Measurements from ENCODE around the gene SYPL1.

SYPL1 gene

DNA sequence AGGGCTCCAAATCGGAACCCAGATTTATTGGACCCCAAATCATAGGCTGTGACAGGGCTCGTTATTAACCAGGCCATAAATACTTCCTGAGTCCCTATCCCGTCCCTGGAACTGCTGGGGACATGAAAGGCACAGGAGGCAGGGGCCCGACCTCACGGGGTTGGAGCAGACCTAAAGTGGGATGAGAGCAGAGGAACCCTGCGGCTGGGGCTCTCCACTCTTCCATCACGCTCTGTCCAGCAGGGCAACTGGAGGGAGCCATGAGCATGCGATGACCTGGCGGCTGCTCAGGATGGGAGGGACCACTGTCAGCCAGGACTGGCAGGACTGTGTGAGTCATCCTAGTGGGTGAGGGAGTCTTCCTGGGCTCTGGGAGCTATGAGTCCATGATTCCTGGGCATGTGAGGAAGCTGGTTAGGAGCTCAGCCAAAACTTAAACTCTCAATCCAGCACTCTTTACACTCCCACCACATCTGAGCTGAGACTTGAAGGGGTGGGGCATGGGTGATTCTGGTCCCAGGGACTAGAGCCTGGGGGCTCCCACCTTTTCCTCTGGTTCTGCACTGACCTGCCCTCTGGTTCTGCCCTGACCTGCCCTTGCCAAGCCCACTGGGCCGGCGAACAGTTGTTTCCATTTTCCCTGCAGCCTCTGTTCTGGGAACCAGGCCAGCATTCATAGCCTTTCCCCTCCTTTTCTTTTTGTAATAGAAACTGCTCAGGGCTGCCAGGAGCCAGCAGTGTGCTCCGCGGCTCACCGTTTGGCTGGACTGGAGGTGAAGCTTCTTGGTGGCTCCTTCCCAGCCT, 47.1 kb downstream of the SYPL1 start:
- peak; percentile 84 for DNase-seq

DNA sequence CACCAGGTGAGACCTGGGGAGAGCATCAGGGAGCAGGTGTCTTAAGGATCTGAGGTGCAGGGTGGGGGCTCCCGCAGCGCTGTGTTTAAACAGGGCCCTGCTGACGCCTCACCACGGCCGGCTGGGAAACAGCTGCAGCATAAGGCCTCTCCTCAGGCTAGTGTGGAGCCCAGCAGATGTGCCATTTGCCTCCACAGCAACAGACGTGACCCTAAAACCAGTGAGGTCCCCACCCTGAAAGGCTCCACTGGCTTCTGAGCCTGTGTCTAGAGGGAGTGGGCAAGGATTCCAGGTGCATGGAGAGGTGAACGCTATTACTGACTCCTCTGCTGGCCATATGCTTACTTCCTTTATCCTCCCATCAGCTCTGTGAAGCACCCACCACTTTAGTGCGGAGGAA, 47.8 kb downstream of the SYPL1 start:
- DNase-seq = no peak

DNA sequence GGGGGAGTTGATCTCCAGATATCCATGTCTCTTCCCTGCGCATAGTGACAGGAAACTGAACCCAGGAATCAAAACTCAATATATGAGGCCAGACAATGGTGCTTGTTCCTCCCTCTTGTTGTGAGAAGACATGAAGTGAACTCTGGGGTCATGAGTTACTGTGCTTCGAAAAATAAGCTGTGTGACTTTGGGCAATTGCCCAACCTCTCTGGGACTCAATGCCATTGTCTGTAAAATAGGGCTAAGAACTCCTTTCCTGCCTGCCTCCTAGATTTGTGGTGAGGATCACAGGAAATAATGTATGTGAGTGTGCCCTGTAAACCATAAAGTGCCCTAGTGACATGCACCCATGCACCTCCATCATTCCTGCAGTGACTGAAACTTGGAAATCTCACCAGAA, 48.4 kb downstream of the SYPL1 start:
- no peak for DNase-seq

DNA sequence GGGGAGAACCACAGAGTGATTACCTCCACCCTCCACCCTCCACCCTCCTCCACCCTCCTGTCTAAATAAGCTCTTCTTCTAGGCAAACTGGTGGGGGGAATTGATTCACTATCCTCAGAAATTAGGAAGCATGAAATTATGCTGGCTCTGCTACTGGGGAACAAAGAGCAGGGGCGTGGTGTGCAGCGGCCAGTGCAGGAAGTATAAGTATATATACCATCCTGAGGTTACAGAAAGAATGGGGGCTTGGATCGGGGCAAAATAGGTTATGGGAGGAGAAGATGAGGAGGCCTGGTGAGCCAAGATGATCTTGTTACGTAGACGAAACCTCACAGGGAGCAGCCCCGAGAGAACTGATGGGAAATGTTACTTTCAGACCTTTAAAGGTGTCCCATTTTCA, 49.1 kb downstream of the SYPL1 start:
- DNase-seq = no peak

DNA sequence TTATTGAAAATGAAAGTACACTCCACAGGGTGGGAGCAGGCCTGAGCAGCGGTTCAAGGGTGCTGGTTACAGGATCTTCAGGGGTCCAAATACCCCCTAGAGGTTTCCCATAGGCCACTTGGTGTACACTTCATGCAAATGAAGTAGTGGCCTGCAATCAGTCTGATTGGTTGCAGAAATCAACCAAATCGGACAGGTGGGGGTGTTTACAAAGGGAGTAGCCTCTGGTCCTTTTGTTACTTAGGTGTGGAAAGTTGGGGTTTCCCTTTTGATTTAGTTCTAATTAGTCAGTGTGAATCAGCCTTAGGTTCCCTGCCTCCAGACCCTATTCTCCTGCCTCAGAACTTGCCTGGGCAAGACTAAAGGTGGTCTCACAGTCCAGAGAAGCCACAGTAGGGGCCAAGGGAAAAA, 49.6 kb downstream of the SYPL1 start:
- DNase-seq = no peak

GRCh38 chr7:106062006-106062405, 50.1 kb downstream of the SYPL1 start:
- no peak for DNase-seq

GRCh38 chr7:106061301-106061979, 50.7 kb downstream of the SYPL1 start:
- DNase-seq = no peak

GRCh38 chr7:106060394-106060920, 51.7 kb downstream of the SYPL1 start:
- no peak for DNase-seq

DNA sequence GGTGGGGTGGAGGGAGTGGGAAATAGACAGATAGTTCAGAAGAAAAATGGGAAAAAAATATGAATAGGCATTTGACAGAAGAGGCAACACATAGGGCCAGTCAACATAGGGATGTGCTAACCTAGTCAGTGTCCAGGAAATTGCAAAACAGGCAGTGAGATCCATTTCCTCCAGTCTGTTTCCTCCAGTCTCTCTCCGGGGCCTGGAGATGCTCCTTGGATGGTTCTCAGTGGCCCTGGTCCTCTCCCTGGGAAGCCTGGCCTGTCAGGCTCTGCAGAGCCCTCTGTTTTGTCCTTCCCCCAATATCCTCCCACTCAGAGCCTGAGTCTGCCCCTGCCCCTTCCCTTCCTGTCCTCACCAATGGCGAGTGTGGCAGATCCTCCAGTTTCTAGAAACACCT, 52.6 kb downstream of the SYPL1 start:
- DNase-seq = no peak

GRCh38 chr7:106058928-106059324, 53.2 kb downstream of the SYPL1 start:
- DNase-seq = no peak

DNA sequence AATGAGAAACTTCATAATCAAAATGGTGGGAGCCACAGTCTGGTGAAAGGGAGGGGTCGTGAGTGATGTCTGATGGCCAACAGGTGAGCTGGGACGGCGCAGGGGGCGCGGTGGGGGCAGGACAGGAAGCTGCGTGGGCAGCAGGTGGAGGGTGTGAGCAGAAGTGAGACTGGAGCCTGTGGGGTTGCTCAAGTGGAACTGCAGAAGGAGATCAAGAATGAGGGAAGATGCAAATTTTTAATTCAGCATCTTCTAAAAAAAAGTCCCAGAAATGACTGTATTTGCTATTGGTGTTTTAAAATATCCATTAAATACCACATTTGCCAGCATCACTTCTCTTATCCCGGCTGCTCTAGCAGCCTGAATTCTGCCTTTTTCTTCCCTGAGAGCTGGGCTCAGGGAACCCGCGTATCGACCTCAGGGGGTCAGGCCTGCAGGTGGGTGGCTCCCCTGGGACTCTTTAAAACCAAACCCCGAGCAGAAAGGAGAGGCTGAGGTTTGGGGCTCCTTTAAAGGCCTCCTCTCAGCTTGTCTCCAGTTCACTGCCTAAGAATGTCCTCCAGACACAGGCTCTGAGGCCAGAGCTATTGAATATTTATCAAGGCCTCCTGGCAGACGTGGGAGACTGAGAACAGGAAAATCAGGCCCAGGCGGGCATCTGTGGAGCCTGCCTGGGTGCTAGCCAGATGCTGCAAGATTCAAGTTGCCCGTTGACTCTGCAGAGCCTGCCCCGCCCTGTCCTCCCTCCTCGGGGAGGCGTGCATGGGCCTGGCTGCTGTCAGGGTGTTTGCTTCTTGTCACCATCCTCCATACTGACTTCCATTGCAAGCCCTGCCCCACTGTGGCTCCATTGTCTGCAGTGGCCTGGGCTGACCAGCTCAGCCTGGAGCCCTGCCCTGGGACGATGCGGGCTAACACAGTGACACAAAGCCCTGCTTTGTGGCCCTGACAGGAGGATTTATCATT, 53.9 kb downstream of the SYPL1 start:
- no peak for DNase-seq

- no peak for DNase-seq
Observed at GRCh38 chr7:106057204-106057961, 54.7 kb downstream of the SYPL1 start.

DNA sequence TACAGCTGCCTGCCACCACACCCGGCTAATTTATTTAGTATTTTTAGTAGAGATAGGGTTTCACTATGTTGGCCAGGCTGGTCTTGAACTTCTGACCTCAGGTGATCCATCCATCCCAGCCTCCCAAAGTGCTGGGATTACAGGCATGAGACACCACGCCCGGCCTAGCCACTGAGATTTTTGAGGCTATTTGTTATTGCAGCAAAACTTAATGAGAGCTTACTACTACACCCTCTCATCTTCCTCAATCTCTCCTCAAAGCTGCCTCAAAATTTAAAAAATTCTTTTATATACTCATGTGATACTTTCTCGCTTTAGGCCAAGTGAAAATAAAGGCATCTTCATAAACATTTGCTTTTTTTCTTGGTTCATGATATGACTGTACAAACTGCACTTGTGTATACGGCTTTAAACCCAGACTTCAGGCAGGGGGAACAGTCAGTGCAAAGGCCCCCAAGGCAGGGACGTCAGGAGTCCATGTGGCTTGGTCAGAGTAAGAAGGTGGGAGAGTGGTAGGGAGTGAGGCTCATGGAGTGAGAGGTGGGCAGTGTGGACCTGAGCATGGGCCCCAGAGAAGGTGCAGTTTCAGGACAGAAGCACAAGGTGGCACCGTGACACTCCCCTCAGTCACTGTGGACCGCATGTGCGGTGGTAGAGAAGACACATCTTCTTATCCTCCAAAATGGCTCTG, 55.5 kb downstream of the SYPL1 start:
- DNase-seq = peak; percentile 80

GRCh38 chr7:106054971-106055532, 57.1 kb downstream of the SYPL1 start:
- DNase-seq = no peak

DNA sequence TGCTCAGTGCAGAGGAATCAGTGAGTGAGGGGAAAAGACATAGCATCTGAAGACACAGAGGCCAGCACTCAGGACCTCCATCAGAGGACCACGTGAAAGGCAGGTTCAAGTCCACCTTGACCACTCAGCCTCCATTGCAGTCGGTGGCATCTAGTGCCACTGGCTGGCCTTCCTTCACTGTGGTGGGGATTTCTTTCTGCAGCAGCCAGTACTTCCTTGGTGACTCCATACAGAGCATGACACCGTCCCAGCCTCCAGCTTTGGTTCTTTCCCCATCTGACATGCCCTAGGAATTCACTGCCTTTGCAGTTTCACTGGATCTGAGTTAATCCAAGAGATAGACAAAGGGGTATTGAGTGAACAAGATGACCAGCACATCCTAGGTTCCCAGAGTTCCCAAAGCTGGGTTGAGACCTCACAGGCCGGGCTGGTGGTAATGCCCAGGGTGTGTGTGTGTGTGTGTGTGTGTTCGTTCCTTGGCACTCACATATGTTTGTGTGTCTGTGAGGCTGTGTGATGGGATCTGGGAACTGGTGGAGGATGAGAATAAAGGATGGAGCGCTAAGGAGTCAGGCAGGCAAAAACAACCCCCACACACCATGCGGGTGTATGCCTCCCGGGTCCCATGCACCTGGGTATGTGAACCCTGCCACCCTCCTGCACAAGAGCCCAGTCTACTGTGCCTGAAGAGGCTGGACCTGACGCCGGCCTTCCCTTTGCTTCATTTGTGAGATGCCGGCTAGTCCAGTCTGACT, 57.8 kb downstream of the SYPL1 start:
- DNase-seq = no peak

GRCh38 chr7:106053109-106053508, 59.0 kb downstream of the SYPL1 start:
- no peak for DNase-seq

GRCh38 chr7:106052681-106053080, 59.4 kb downstream of the SYPL1 start:
- no peak for DNase-seq

- no peak for DNase-seq
Observed at GRCh38 chr7:106050746-106051117, 61.4 kb downstream of the SYPL1 start.

DNA sequence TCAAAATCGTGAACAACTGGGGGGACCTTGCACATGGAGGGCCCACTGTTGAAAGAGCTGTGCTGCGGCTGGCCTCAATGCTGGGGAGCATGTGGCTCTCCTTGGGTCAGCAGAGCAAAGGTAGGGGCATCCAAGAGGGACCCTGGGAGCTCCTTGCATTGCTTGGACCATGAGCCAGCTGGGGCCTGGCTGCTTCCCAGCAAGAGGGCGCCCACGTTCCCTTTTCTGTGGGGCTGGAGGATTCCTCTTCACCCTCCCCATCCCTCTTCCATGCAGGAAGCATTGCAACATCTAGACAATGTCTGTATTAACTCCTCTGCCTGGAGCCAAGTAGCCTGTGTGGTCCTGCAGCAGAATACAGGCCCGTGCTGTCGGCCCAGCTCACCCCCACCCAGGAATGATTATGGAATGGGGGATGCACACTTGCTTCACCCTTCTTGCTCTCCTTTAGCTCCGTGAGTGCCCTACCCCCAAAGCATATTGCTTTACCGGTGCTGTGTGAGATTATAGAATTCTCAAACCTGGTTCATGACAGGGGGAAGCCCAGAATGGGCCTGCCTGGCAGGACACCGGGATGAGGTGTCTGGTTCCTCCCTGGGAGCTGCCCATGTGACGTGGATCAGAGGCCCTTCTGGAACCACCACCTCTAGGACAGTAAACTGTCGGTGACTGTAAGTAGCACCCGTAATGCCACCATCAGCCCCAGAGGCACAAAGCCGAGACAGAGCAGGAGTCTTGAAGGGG, 61.9 kb downstream of the SYPL1 start:
- no peak for DNase-seq

Data from right forelimb (tissue), 1 donor.